HepG2 (cell line): Measurements from ENCODE around the gene ST8SIA4. TPM values are rescaled to one million over a fixed set of nuclear protein-coding genes. Genes with fewer than 3 reads are reported as not detected.

Experiments used
- ATAC-seq: fragments of 200-7000 bp; cut with Tn5 transposase; 3 replicates; pipeline ENCODE4 v1.9.1; 2020; ENCODE audit warnings: mild to moderate bottlenecking, moderate library complexity
- BruUV-seq: library from RNA; stranded (reverse); fragments of 400-500 nt; replicated peaks from 2 replicates; lab custom pipeline; 2021; lab: Mats Ljungman, UMichigan
- CTCF ChIA-PET: fragments of 300-600 bp; formaldehyde crosslinking; extraction: SDS; loops from one replicate; lab custom pipeline; 2021; ENCODE audit warnings: low total read pairs, inconsistent platforms, low intra/inter-chr PET ratio; lab: Yijun Ruan, JAX
- POLR2A ChIA-PET: fragments of 350-600 bp; sonication (Branson Sonifier 250); formaldehyde crosslinking; loops from one replicate; lab custom pipeline; 2020; ENCODE audit warnings: antibody characterized with exemption, inconsistent platforms; lab: Yijun Ruan, JAX
- DNase-seq: peaks from one replicate; pipeline ENCODE4 v3.0.0-alpha.2; 2015; ENCODE audit warnings: low spot score
- FAIRE-seq: peaks from 3 replicates; lab custom pipeline; 2011; peaks lifted over from hg19 to GRCh38; lab: Jason Lieb, UNC
- H2AFZ ChIP-seq: one replicate; pipeline ENCODE4 v1.6.1; 2011; ENCODE audit warnings: low read length, inconsistent platforms
- H3K27ac ChIP-seq: fragments of 300-600 bp; 3 replicates; pipeline ENCODE4 v1.8.0; 2011; ENCODE audit warnings: mixed run types, mild to moderate bottlenecking, mixed read lengths, low read length, inconsistent platforms; ENCODE audit not compliant: insufficient read depth; ENCODE audit errors: extremely low read length
- H3K27me3 ChIP-seq, 2 experiments: fragments of 200-600 bp in 1 of 2; 2 replicates in 1 of 2; 3 replicates in 1 of 2; pipeline versions ENCODE4 v1.6.0 to v1.8.0; 2011; ENCODE audit warnings: low read length in 2 of 2, mild to moderate bottlenecking in 2 of 2, moderate library complexity in 2 of 2, inconsistent platforms in 1 of 2; ENCODE audit not compliant: insufficient read depth in 2 of 2, control insufficient read depth in 1 of 2
- H3K36me3 ChIP-seq, 2 experiments: fragments of 200-600 bp in 1 of 2; replicated peaks in 1 of 2; 2 replicates in 1 of 2; 3 replicates in 1 of 2; pipeline versions ENCODE4 v1.5.1 to v1.8.0; 2011; ENCODE audit warnings: low read length in 2 of 2, inconsistent platforms in 1 of 2; ENCODE audit not compliant: insufficient read depth in 2 of 2, control insufficient read depth in 1 of 2
- H3K4me1 ChIP-seq: 2 replicates; pipeline ENCODE4 v1.5.1; 2012; ENCODE audit warnings: low read length, inconsistent platforms; ENCODE audit not compliant: insufficient read depth
- H3K4me2 ChIP-seq: 2 replicates; pipeline ENCODE4 v1.6.0; 2011; ENCODE audit warnings: low read depth, low read length, inconsistent platforms
- H3K4me3 ChIP-seq, 3 experiments: fragments of 200-600 bp in 1 of 3; sonication (generic), shearing (Covaris generic) in 1 of 3; replicated peaks in 1 of 3; 2 replicates each; pipeline ENCODE4 v1.5.1; 2011 to 2016; ENCODE audit warnings: low read length in 3 of 3, inconsistent platforms in 2 of 3, low read depth in 2 of 3, mild to moderate bottlenecking in 2 of 3, control low read depth in 1 of 3, mixed read lengths in 1 of 3; ENCODE audit not compliant: insufficient read depth in 1 of 3
- H3K79me2 ChIP-seq: one replicate; pipeline ENCODE4 v1.6.1; 2011; ENCODE audit warnings: low read length, inconsistent platforms; ENCODE audit not compliant: insufficient read depth
- H3K9ac ChIP-seq: 2 replicates; pipeline ENCODE4 v1.6.0; 2011; ENCODE audit warnings: mild to moderate bottlenecking, low read depth, low read length, inconsistent platforms; ENCODE audit not compliant: insufficient read depth
- H3K9me3 ChIP-seq: 2 replicates; pipeline ENCODE4 v1.5.1; 2012; ENCODE audit warnings: mild to moderate bottlenecking, low read length
- H4K20me1 ChIP-seq: 2 replicates; pipeline ENCODE4 v1.6.0; 2011; ENCODE audit warnings: inconsistent platforms, mild to moderate bottlenecking, low read length, moderate library complexity; ENCODE audit not compliant: insufficient read depth
- CC2D1A ChIP-seq: sonication (generic); formaldehyde crosslinking; IDR thresholded peaks from 2 replicates; pipeline ENCODE4 v1.8.1; 2023; ENCODE audit warnings: mild to moderate bottlenecking, missing genetic modification reagents
- ETV5 ChIP-seq: IDR thresholded peaks from 2 replicates; pipeline ENCODE4 v1.6.1; 2018; ENCODE audit warnings: missing biosample characterization, missing genetic modification reagents, inconsistent platforms, borderline replicate concordance
- FOXA3 ChIP-seq: IDR thresholded peaks from 2 replicates; pipeline ENCODE4 v1.6.1; 2016; ENCODE audit warnings: missing genetic modification reagents, missing compliant biosample characterization
- HDAC6 ChIP-seq: fragments of 200-600 bp; sonication (generic); IDR thresholded peaks from 2 replicates; pipeline ENCODE4 v1.7.0; 2017; ENCODE audit warnings: mild to moderate bottlenecking, antibody characterized with exemption, low read length, low read depth
- HMG20A ChIP-seq: IDR thresholded peaks from 2 replicates; pipeline ENCODE4 v1.6.1; 2016; ENCODE audit warnings: borderline replicate concordance
- PAWR ChIP-seq: sonication (generic); formaldehyde crosslinking; IDR thresholded peaks from 2 replicates; pipeline ENCODE4 v1.4.0; 2020; ENCODE audit warnings: missing genetic modification reagents, mild to moderate bottlenecking, borderline replicate concordance
- RFXAP ChIP-seq: sonication (generic); formaldehyde crosslinking; IDR thresholded peaks from 2 replicates; pipeline ENCODE4 v1.4.0; 2020; ENCODE audit warnings: missing genetic modification reagents, borderline replicate concordance
- ZNF672 ChIP-seq: sonication (generic); formaldehyde crosslinking; IDR thresholded peaks from 2 replicates; pipeline ENCODE4 v1.8.1; 2022; ENCODE audit warnings: missing genetic modification reagents
- ZNF75D ChIP-seq: sonication (generic); formaldehyde crosslinking; IDR thresholded peaks from 2 replicates; pipeline ENCODE4 v1.8.1; 2023; ENCODE audit warnings: missing genetic modification reagents, mild to moderate bottlenecking, borderline replicate concordance
- ZNF883 ChIP-seq: sonication (generic); formaldehyde crosslinking; IDR thresholded peaks from 2 replicates; pipeline ENCODE4 v1.5.1; 2020; ENCODE audit warnings: mild to moderate bottlenecking, missing genetic modification reagents; ENCODE audit errors: not compliant biosample characterization
- WGBS: methylation state at CpG from one replicate; pipeline ENCODE4 v1.1.6; 2017; ENCODE audit warnings: low lambda C conversion rate; 5-methylcytosine and 5-hydroxymethylcytosine counted together
- in situ Hi-C: cut with HindIII; loops from 2 replicates; pipeline ENCODE4 v1.10.0; 2017; ENCODE audit warnings: low pct_unique_long_range_greater_than_20kb; ENCODE audit not compliant: extremely low pct_ligation_motif_present
- intact Hi-C: fragments of 100-400 bp; cut with micrococcal nuclease; formaldehyde crosslinking; loops from one replicate; pipeline ENCODE4 v1.10.0; 2022; ENCODE audit not compliant: unreplicated experiment
- polyA plus RNA-seq, 8 experiments: library from polyadenylated mRNA; depleted of rRNA in 3 of 8; stranded (reverse) in 7 of 8; unstranded in 1 of 8; fragments of >200 nt; fragmentation: Illumina TruSeq in 4 of 8; extraction: Trizol in 4 of 8; gene quantifications; 2 replicates each; pipeline versions ENCODE4 v1.2.1 to v1.2.3, GENCODE V29; 2011 to 2016; ENCODE audit warnings: low read depth in 4 of 8, missing spikeins in 1 of 8, mixed read lengths in 1 of 8; ENCODE audit not compliant: insufficient read depth in 1 of 8
- total RNA-seq, 5 experiments: library from RNA; depleted of rRNA; stranded (reverse); fragments of >200 nt; fragmentation: Illumina TruSeq; extraction: Trizol; gene quantifications; 2 replicates each; pipeline ENCODE4 v1.2.3, GENCODE V29; 2016; ENCODE audit warnings: low read depth in 1 of 5
- TF ChIP-seq, protein P1 (sequence below): sonication (generic); formaldehyde crosslinking; conservative IDR thresholded peaks from 2 replicates; pipeline ENCODE4 v1.4.0; 2020; ENCODE audit warnings: missing genetic modification reagents

The ST8SIA4 gene
- total and polyA plus RNA-seq, 2 of the 13 experiments (the other 11 are each of a cell fraction or from before 2014, with no cell fraction given), result not detected

DNA sequence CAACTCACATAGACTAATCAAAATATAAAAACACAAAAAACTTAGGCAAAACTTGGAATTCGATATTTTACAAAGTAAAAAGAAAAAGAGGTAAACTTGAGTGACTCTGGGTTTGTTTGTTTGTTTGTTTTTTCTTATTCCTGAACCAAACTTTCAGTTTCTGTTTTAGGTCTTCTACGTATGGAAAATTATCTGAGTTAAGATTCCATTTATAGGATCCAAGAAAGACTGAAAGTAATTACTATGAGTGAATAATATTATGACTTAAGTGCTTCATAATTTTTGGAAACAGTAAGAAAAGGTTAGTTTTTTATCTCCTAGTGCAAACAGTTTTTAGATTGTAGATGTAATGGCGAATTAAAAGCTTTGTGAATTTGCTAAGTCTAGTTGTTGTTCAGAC is 13.2 kb downstream of the ST8SIA4 start (continued):
- no peak for TF ChIP-seq PAWR (CRISPR knock-in tag)

DNA sequence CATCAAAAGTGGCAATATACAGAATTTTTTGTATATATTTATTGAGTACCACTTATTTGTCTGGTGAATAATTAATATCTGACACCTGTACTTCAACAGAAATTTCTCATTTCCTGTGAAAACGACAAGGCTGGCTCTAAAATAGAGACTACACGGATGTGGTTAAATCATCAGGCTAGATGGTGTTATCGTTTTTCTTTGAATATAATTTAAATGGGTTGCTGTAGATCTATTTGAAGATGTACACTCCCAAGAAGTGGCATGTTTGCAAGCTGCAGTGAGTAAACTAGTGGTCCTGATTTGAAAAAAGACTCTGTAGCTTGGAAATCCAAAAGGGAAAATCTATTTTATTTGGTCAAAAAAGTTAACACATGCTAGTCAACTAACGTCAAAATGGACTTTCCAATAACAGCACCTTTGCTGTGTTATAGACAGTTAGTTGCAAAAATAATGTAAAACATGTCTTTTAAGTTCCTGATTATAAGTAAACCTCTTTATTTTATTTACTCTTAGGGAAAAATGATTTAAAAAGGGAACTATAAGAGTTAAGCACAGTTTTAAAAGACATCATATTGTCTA is 13.8 kb downstream of the ST8SIA4 start:
- POLR2A ChIA-PET, result no interaction called here
- in situ Hi-C loops, result no loop called here
- TF ChIP-seq ZNF672 (CRISPR knock-in tag), result no peak
- no peak for TF ChIP-seq HDAC6
- no peak for TF ChIP-seq ETV5
- no peak for TF ChIP-seq RFXAP
- TF ChIP-seq, protein P1, sequence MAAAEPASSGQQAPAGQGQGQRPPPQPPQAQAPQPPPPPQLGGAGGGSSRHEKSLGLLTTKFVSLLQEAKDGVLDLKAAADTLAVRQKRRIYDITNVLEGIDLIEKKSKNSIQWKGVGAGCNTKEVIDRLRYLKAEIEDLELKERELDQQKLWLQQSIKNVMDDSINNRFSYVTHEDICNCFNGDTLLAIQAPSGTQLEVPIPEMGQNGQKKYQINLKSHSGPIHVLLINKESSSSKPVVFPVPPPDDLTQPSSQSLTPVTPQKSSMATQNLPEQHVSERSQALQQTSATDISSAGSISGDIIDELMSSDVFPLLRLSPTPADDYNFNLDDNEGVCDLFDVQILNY (CRISPR knock-in tag), result no peak
- intact Hi-C loops, result no loop called here
- Histone ChIP-seq H3K4me1 (no peaks in the 10 kb centered on the region), H3K79me2 (no peaks in the 10 kb centered on the region), H3K4me3 (no peak overlapping the region), H4K20me1 (no peaks in the 10 kb centered on the region; the same call in 1 of the 2 replicates), H2AFZ (no peak overlapping the region), H3K36me3 (no peaks in the 10 kb centered on the region), H3K27ac (no peak overlapping the region), H3K9ac (no peak overlapping the region), H3K27me3 (no peaks in the 10 kb centered on the region), H3K9me3 (no peaks in the 10 kb centered on the region), H3K4me2 (no peak overlapping the region)
- BruUV-seq, result no TSS peak
- CTCF ChIA-PET, result no interaction called here
- ATAC-seq, result no peak
- DNase-seq, result no peak
- FAIRE-seq, result no peak
- under 1% methylated on average over 4 of the region's 4 CpGs for WGBS

DNA sequence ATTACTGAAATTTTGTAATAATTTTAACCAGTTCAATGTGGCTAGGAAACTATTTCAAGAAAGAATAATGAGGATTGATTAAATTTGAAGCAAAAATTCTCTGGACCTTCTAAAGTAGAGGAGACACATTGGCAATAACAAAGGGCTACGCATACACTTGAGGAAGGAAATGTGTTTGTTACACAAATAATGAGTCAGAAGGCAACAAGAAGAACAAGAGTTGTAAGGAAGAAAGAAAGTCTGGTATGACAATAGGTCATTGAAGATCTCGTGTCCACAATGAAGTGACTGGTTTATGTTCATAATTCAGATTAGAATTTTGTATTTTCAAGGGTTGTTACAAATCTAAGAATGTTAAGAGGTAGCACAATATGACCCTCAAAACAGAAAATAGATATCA is 25.8 kb downstream of the ST8SIA4 start:
- TF ChIP-seq CC2D1A (CRISPR knock-in tag) (no peak), ZNF883 (no peak), ZNF75D (CRISPR knock-in tag) (no peak), FOXA3 (CRISPR knock-in tag) (no peak), HMG20A (CRISPR knock-in tag) (no peak)
- WGBS, result 8% methylated on average over 2 of the region's 2 CpGs
- Histone ChIP-seq H4K20me1 (no peaks in the 10 kb centered on the region), H3K4me2 (no peak overlapping the region), H3K9ac (no peak overlapping the region), H3K27me3 (no peaks in the 10 kb centered on the region), H3K36me3 (no peaks in the 10 kb centered on the region), H3K79me2 (no peaks in the 10 kb centered on the region), H2AFZ (no peak overlapping the region), H3K4me3 (no peak overlapping the region), H3K4me1 (no peaks in the 10 kb centered on the region), H3K9me3 (no peaks in the 10 kb centered on the region), H3K27ac (no peak overlapping the region)
- FAIRE-seq (no peak), ATAC-seq (no peak), DNase-seq (no peak)
- BruUV-seq, result no TSS peak
- ChIA-PET CTCF (no interaction called here), POLR2A (no interaction called here)
- intact Hi-C loops (no loop called here), in situ Hi-C loops (no loop called here)
